ENCODE results near the gene DCBLD2.
"Not testable (repeated sequence)": the region's sequence is repeated elsewhere in the genome, so short reads cannot be mapped to it uniquely, and the experiment has no call there.

DCBLD2 gene

GRCh38 chr3:98890965-98891910, 10.3 kb downstream of the DCBLD2 start:
- DNase-seq (ENCODE audit: low read depth): no peak

- no peak for DNase-seq (ENCODE audit: low read depth)
These were observed 11.2 kb downstream of the DCBLD2 start for GRCh38 chr3:98890181-98890835.

GRCh38 chr3:98887684-98888083, 13.8 kb downstream of the DCBLD2 start:
- DNase-seq (ENCODE audit: low read depth): no peak

- DNase-seq (ENCODE audit: low read depth): peak; percentile 50
These were observed 15.0 kb downstream of the DCBLD2 start for GRCh38 chr3:98886525-98886924.

GRCh38 chr3:98885851-98886250, 15.6 kb downstream of the DCBLD2 start:
- peak; percentile 50 for DNase-seq (ENCODE audit: low read depth)

GRCh38 chr3:98884675-98885371, 16.7 kb downstream of the DCBLD2 start:
- peak; percentile 43 for DNase-seq (ENCODE audit: low read depth)

GRCh38 chr3:98882614-98883333, 18.7 kb downstream of the DCBLD2 start:
- not testable (repeated sequence) for DNase-seq (ENCODE audit: low read depth)

- no peak for DNase-seq (ENCODE audit: low read depth)
These were observed 24.4 kb downstream of the DCBLD2 start for GRCh38 chr3:98877132-98877531.

- no peak for DNase-seq (ENCODE audit: low read depth)
These were observed 26.0 kb downstream of the DCBLD2 start for GRCh38 chr3:98875535-98875934.

GRCh38 chr3:98874602-98875249, 26.8 kb downstream of the DCBLD2 start:
- DNase-seq (ENCODE audit: low read depth): no peak

GRCh38 chr3:98869391-98869790, 32.1 kb downstream of the DCBLD2 start:
- no peak for DNase-seq (ENCODE audit: low read depth)

GRCh38 chr3:98857971-98858370, 43.5 kb downstream of the DCBLD2 start:
- not testable (repeated sequence) for DNase-seq (ENCODE audit: low read depth)

GRCh38 chr3:98857258-98857657, 44.2 kb downstream of the DCBLD2 start:
- not testable (repeated sequence) for DNase-seq (ENCODE audit: low read depth)

GRCh38 chr3:98856724-98857123, 44.8 kb downstream of the DCBLD2 start:
- DNase-seq (ENCODE audit: low read depth): no peak

GRCh38 chr3:98855806-98856400, 45.6 kb downstream of the DCBLD2 start:
- peak; percentile 88 for DNase-seq (ENCODE audit: low read depth)

- DNase-seq (ENCODE audit: low read depth): no peak
These were observed 53.4 kb downstream of the DCBLD2 start for GRCh38 chr3:98848108-98848507.

GRCh38 chr3:98846101-98846500, 55.4 kb downstream of the DCBLD2 start:
- DNase-seq (ENCODE audit: low read depth): no peak

GRCh38 chr3:98843266-98843959, 58.1 kb downstream of the DCBLD2 start:
- DNase-seq (ENCODE audit: low read depth): no peak

GRCh38 chr3:98839846-98840245, 61.6 kb downstream of the DCBLD2 start:
- no peak for DNase-seq (ENCODE audit: low read depth)

- not testable (repeated sequence) for DNase-seq (ENCODE audit: low read depth)
These were observed 70.4 kb downstream of the DCBLD2 start for GRCh38 chr3:98831060-98831459.
